GM19035 (cell line): ENCODE data around the gene CD63.

Experiments used
- ATAC-seq: cut with Tn5 transposase; IDR thresholded peaks from one replicate; pipeline ENCODE4 v1.9.1; 2021; ENCODE audit not compliant: unreplicated experiment

The CD63 gene

GRCh38 chr12:55706568-55707218 is 22.1 kb downstream of the CD63 start:
- no peak for ATAC-seq

GRCh38 chr12:55705782-55706402 is 22.9 kb downstream of the CD63 start:
- no peak for ATAC-seq

DNA sequence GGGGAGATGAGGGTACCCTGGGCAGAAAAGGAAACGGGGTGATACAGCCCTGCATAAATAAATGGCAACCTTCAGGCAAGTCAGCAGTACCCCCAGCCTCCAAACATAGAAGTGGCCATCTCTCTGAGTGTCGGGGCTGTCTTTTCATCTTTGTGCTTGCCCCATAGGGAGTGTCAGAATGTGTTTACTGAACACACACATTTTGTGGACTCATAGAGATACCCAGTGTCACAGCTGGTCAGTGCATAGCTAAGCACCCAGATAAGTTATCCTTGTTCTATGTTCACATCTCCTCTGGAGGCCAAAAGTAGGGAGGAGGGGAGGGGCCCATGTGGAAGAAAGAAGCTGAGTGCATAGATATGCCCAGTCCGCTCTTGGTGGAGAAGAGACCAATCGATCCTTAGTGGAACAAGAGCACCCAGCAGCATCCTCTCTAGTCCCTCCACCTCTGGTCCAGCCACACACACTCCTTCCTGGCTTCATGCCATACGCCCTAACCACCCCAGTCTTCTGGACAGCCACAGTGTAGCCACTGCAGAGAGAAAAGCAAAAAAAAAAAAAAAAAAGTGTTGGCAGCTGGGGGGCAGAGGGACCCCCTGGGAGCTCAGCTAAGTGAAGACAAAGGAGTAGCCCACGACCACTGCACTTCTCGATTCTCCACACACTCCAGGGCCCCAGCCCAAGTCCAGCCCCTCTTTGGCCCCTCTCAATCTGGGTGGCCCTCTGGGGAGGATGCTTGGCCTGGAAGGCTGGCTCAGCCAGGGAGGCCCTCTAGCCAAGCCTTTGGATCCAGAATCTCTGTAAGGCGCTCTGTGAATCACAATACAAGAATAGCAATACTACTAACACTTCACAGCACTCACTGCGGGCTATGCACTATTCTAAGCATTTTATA is 23.7 kb downstream of the CD63 start:
- ATAC-seq, result no peak

DNA sequence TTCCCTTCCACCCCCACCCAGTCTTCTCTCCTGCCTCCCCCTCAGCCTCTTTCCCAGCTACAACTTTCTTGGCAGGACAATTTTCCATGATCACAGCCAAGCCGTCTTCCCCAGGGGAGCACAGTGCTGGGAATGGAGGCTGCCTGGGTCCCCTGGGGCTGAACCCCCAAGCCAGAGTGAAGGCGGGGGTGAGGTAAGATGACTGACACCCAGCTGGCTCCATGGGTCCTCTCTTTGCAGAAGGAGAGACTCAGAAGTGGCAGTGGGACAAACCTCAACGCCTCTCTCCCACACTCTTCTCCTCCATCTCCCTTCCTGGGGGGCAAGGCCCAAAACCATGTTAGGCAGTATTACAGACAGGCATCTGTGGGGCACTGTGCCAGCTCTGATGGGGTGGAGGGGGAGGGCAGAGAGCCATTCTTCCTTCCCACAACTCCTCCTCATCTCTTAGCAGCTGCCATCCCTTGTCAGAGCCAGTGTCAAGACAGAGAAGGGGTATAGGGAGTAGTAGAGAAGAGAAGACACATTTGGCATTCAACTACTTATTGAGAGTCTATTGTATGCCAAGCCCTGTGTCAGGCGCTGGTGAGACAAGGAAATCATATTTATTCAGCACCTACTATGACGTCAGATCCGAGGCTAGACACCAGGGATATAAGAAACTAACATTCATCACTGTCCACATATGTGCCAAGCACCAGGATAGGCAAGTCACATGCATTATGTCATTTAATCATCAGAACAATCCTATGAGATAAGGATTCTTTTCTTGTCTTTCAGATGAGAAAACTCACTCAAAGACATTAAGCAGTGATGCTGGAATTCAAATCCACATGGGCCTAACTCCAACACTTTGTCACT is 24.7 kb downstream of the CD63 start:
- no peak for ATAC-seq

GRCh38 chr12:55703288-55703687 is 25.5 kb downstream of the CD63 start:
- no peak for ATAC-seq

DNA sequence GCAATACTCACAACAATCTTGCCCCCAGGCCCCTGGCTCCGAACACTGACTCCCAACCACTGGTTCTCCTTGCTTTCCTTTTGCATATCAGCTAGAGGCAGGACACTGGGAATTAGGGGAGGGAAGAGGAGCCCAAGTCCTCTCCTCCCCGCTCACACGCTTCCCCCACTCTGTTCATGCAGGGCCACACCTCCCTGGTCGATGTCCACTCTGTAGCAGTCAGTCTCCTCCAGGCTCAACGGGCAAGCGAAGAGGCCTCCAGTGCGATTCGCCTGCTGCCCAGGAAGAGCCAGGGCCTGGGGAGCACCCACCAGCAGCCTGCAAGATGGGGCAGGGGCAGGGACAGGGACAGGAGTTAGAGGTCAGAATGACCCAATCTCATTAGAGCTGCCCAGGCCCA is 25.9 kb downstream of the CD63 start:
- ATAC-seq, result no peak

DNA sequence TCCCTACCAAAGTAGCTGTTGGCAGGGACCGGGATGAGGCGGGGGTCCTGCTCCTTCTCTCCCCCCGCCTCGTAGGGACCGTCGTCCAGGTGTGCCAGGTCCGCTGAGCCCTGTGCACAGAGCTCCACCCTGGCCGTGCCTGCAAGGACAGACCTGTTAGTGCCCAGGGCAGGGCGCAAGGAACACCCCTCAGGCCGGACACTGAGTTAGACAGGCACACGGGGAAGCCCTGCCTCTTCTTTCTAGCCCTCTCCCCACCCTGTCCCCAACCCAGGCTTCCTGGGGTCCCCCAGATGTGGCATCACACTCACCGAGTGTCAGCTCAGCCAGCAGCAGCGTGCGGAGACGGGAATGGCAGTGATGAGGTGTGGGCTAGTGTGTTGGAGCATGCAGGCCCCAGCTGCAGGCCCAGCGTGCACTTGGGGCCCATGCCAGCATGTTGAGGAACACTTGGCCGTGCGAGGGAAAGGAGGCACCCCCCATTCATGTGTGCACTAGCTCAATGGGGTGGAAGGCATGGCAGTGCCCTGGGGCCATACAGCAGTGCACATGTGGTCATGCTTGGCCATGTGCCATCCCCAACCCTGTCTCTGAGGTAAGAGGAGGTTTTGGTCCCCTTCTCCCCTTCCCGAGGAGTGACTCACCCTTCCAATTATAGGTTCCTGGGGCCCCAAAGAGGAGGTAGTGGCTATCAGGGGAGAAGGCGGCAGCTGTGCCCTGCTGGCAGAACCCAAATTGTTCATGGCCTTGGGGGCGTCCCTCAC is 28.4 kb downstream of the CD63 start:
- ATAC-seq, result no peak

- ATAC-seq, result no peak
Observed at GRCh38 chr12:55699471-55700055, 29.2 kb downstream of the CD63 start.

DNA sequence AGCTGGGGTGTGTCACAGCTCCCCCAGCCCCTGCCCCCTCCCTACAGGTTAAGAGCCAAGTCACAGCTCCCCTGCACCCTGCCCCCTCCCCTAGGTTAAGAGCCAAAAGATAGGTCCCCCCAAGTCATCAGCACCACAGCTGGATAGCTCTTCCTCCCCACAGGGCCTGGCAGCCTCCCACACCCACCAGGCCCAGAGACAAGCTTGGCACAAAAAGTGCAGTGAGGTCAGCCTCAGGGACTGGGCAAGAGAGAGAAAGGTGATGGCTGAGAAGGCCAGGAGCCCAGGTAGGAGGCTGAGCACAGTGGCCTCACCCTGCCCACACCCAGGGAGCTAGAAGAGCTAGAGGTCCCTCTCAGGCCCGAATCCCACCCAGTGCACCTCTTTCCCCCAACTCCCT is 29.8 kb downstream of the CD63 start:
- no peak for ATAC-seq

- no peak for ATAC-seq
Observed at GRCh38 chr12:55698241-55698955, 30.4 kb downstream of the CD63 start.

- ATAC-seq, result no peak
Observed at GRCh38 chr12:55697686-55698085, 31.1 kb downstream of the CD63 start.

GRCh38 chr12:55696796-55697462 is 31.9 kb downstream of the CD63 start:
- ATAC-seq, result no peak

DNA sequence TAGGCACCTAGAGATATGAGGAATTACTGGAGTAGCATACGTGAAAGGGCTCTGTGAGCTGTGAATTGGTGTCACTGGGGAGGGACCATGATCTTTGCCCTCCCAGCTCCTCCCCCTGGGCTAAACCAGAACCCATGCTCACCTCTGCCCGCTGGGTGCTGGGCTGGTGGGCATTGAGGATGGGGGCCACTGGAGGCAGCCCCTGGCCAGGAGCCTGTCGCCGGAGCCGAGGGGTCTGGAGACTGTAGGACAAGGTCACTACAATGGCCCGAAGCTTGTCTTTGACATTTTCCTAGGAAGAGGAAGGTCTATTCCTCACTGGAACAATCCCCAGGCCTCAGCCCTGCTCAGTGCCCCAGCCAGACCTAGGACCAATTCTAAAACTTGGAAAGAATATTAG is 32.7 kb downstream of the CD63 start:
- ATAC-seq, result no peak

GRCh38 chr12:55695349-55695748 is 33.5 kb downstream of the CD63 start:
- no peak for ATAC-seq

- no peak for ATAC-seq
Observed at GRCh38 chr12:55694651-55695050, 34.2 kb downstream of the CD63 start.

- ATAC-seq, result no peak
Observed at GRCh38 chr12:55694188-55694515, 34.7 kb downstream of the CD63 start.

DNA sequence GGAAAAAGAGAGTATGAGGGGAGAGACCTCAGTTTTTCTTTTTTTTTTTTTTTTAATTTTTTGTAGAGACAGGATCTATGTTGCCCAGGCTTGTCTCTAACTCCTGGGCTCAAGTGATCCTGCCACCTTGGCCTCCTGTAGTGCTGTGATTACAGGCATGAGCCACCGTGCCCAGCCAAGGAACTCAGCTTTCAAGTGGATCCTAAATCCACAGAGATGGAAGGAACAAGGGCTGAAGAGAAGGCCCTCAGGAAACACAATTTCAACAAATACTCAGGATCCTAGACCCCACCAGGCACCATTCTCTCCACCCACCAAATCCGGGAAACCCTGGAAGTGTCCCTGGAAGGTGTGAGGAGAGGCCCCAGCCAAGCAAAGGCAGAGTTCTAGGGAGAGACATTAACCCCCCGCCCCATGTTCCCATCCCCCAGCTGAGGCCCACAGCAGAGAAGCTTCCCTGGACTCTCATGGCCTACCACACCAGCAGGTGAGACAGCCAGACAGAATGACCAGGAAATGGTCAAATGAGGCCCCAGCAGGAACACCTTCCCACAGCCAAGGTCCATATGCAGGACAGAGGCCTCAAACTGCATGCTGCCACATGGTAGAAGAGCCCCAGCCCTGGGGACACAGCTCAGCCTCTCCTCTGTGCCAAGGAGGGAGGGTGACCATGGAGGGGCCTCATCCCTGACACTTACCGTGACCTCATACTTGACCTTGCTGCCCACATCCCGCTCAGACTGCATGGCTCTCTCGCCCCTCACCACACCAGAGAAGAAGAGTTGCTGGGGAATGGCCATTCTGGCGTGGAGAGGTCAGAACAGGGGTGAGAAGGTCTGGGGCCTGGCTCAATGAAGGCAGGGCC is 35.3 kb downstream of the CD63 start:
- no peak for ATAC-seq
